MCF 10A (cell line): ENCODE measurements around the gene SEBOX. TPM values are rescaled to one million over a fixed set of nuclear protein-coding genes. Genes with fewer than 3 reads are reported as not detected.

ENCODE experiments used
- BruUV-seq: library from RNA; stranded (reverse); fragments of 400-500 nt; replicated peaks from 2 replicates; lab custom pipeline; 2021; lab: Mats Ljungman, UMichigan
- CTCF ChIA-PET: fragments of 300-600 bp; sonication (Branson Sonifier 250); formaldehyde crosslinking; extraction: SDS; loops from one replicate; lab custom pipeline; 2021; ENCODE audit warnings: antibody characterized with exemption, inconsistent platforms; lab: Yijun Ruan, JAX
- POLR2A ChIA-PET: fragments of 300-600, 350-650 bp; sonication (Branson Sonifier 250); formaldehyde crosslinking; extraction: SDS; loops from one replicate; lab custom pipeline; 2020; ENCODE audit warnings: antibody characterized with exemption, inconsistent platforms; lab: Yijun Ruan, JAX
- DNase-seq: peaks from one replicate; pipeline ENCODE4 v3.0.0-alpha.2; 2018; ENCODE audit not compliant: unreplicated experiment
- H3K27ac Mint-ChIP-seq: one replicate; pipeline ENCODE4 v1.8.0; 2022; ENCODE audit warnings: mild to moderate bottlenecking, low read depth, mixed read lengths; ENCODE audit not compliant: unreplicated experiment
- H3K27me3 Mint-ChIP-seq: one replicate; pipeline ENCODE4 v1.8.0; 2022; ENCODE audit warnings: mixed read lengths; ENCODE audit not compliant: insufficient read depth, unreplicated experiment
- H3K36me3 Mint-ChIP-seq: one replicate; pipeline ENCODE4 v1.8.0; 2022; ENCODE audit warnings: mild to moderate bottlenecking, moderate library complexity, mixed read lengths; ENCODE audit not compliant: insufficient read depth, unreplicated experiment
- H3K4me1 Mint-ChIP-seq: one replicate; pipeline ENCODE4 v1.8.0; 2022; ENCODE audit warnings: mixed read lengths; ENCODE audit not compliant: insufficient read depth, unreplicated experiment
- H3K4me3 Mint-ChIP-seq: one replicate; pipeline ENCODE4 v1.8.0; 2022; ENCODE audit warnings: mild to moderate bottlenecking, moderate library complexity, mixed read lengths; ENCODE audit not compliant: unreplicated experiment
- H3K9me3 Mint-ChIP-seq: one replicate; pipeline ENCODE4 v1.8.0; 2022; ENCODE audit warnings: mixed read lengths; ENCODE audit not compliant: unreplicated experiment
- CTCF ChIP-seq: fragments of 200-600 bp; IDR thresholded peaks from one replicate; pipeline ENCODE4 v1.8.0; 2022; ENCODE audit warnings: antibody characterized with exemption, mild to moderate bottlenecking; ENCODE audit not compliant: unreplicated experiment
- intact Hi-C: fragments of 100-400 bp; cut with micrococcal nuclease; formaldehyde crosslinking; loops from 2 replicates; pipeline ENCODE4 v1.14.1; 2022
- total RNA-seq: library from RNA; stranded (reverse); gene quantifications from 2 replicates; pipeline ENCODE4 v1.2.3, GENCODE V29; 2022

The SEBOX gene
- total RNA-seq, 1 experiment from 2014 or later: not detected

GRCh38 chr17:28357901-28358197, 7.2 kb downstream of the SEBOX start:
- intact Hi-C loops: loop anchor here (1.0 kb wide), 1 partner anchor 59 kb away; no protein-coding TSS in a partner anchor
- Mint-ChIP-seq H3K27ac (peak overlapping the region; percentile 84), H3K27me3 (no peaks in the 10 kb centered on the region), H3K4me3 (peak overlapping the region; percentile 88), H3K9me3 (no peaks in the 10 kb centered on the region), H3K36me3 (peaks cover 67% of the 10 kb centered on the region), H3K4me1 (peaks cover 13% of the 10 kb centered on the region)
- TSS peak; percentile 67 for BruUV-seq
- ChIA-PET CTCF (interaction anchor here (0.6 to 4.5 kb wide), 11 partner anchors 11 to 328 kb away, joined by 3 to 23 read pairs (median 3); partner anchors contain the start of gene IFT20), POLR2A (interaction anchor here (0.6 to 6.1 kb wide), 30 partner anchors 10 to 362 kb away, joined by 3 to 107 read pairs (median 8); partner anchors contain the start of genes IFT20, PIGS, SARM1 and SLC46A1)
- DNase-seq: no peak
- no peak for TF ChIP-seq CTCF

DNA sequence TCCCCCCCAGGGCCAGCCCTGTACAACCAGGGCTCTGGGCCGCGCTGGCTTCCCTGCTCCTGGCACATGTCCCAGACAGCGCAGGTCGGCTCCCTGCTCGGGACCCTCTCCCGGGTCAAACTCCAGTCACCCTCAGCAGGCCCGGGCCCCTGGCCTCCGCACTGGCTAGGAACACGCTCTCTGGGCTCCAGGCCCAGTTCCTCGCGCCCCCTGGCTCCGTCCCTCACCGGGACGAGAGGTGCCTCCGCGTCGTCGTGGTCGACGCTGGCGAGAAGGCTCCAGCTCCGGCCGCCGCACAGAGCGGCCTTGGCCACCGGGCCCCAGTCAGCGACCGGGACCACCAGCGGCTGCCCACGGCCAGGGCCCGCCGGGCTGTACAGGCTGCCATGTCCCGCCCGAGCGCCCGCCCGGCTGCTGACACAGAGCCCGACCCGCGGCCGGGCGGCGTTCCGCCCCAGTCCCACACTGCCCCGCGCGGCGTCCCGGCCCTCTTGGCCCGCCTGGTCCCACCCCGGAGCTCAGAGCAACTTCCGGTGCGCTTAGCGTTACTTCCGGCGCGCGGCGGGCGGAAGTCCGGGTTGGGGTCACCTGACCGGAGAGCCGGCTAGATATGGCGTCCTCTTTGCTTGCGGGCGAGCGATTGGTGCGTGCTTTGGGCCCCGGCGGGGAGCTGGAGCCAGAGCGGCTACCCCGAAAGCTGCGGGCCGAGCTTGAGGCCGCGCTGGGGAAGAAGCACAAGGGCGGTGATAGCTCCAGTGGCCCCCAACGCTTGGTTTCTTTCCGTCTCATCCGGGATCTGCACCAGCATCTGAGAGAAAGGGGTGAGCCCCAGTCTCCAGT, 7.7 kb downstream of the SEBOX start, which contains the start of gene POLDIP2:
POLDIP2 (minus strand) TSS at position 467 of the 840 bp plus-strand sequence; CDS start at position 388, 79 bp downstream.
- Mint-ChIP-seq H3K27me3 (no peaks in the 10 kb centered on the region), H3K4me3 (peak within 1 kb of the TSS; percentile 88), H3K4me1 (peaks cover 13% of the 10 kb centered on the region), H3K27ac (peak within 1 kb of the TSS; percentile 84), H3K36me3 (peaks cover 66% of the 10 kb centered on the region), H3K9me3 (no peaks in the 10 kb centered on the region)
- POLR2A ChIA-PET: interaction anchor here (0.6 to 6.1 kb wide), 35 partner anchors 10 to 233 kb away, joined by 3 to 107 read pairs (median 5); partner anchors contain the start of genes IFT20, PIGS, SARM1 and SLC46A1
- BruUV-seq: no TSS peak
- intact Hi-C loops: loop anchor here (1.0 kb wide), 1 partner anchor 60 kb away; no protein-coding TSS in a partner anchor
- DNase-seq: peak; percentile 92
- TF ChIP-seq CTCF: no peak
- CTCF ChIA-PET: interaction anchor here (0.6 to 4.5 kb wide), 10 partner anchors 10 to 329 kb away, joined by 3 to 23 read pairs (median 4); partner anchors contain the start of gene IFT20

GRCh38 chr17:28350271-28350670, 14.7 kb downstream of the SEBOX start:
- CTCF ChIA-PET: interaction anchor here (0.6 kb wide), 1 partner anchor 12 kb away, joined by 3 read pairs; no protein-coding TSS in a partner anchor
- H3K36me3 Mint-ChIP-seq: peaks cover 88% of the 10 kb centered on the region
- intact Hi-C loops: no loop called here

More at GRCh38 chr17:28350271-28350670, 14.7 kb downstream of the SEBOX start:
- Mint-ChIP-seq H3K9me3 (no peaks in the 10 kb centered on the region), H3K4me1 (peaks cover 12% of the 10 kb centered on the region), H3K27me3 (no peaks in the 10 kb centered on the region), H3K27ac (no peak overlapping the region), H3K4me3 (no peak overlapping the region)
- no TSS peak for BruUV-seq
- POLR2A ChIA-PET: interaction anchor here (1.1 kb wide), 1 partner anchor 30 kb away, joined by 3 read pairs; no protein-coding TSS in a partner anchor
- TF ChIP-seq CTCF: no peak
- DNase-seq: no peak
